Suppressor macrophage treated with lipopolysaccharide for 1 hour (primary cell): ENCODE measurements around the gene ATP2B3.
A peak's percentile ranks its signal among the peaks of the same experiment; 100 is the strongest.

ENCODE experiments used
- DNase-seq, 3 donors: peaks; one replicate each; pipeline ENCODE4 v3.0.0-alpha.2; 2020 to 2022

Gene ATP2B3

DNA sequence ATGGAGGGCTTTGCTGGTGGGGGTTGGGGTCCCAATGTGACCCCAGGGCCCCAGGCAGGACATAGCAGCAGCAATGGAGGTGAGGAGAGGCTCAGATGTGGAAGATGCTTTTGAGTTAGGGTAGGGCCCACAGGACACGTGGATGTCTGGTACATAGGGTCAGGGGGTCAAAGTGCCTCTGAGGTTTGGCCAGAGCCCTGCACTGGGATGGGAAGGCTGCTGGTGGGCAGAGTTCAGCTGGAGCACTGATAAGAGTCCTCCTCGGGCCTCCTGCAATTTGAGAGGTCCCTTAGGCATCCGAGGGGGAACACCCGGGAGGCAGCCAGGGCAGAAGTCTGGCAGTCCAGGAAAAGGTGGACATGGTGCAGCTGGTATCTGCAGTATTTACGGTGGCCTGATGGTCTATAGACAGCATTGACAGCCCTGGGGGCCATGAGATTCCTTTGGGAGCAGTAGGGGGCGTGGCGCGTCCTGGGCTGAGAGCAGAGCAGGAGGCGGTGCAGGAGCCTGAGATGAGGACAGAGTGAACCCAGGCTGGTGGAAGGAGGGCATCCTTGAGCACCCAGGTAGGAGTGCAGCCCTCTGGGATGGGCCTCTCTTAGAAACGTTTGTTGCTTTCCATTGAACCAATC, 58.9 kb downstream of the ATP2B3 start:
- DNase-seq = no peak

- DNase-seq = no peak
Measured at GRCh38 chrX:153576961-153577360, 59.5 kb downstream of the ATP2B3 start.

DNA sequence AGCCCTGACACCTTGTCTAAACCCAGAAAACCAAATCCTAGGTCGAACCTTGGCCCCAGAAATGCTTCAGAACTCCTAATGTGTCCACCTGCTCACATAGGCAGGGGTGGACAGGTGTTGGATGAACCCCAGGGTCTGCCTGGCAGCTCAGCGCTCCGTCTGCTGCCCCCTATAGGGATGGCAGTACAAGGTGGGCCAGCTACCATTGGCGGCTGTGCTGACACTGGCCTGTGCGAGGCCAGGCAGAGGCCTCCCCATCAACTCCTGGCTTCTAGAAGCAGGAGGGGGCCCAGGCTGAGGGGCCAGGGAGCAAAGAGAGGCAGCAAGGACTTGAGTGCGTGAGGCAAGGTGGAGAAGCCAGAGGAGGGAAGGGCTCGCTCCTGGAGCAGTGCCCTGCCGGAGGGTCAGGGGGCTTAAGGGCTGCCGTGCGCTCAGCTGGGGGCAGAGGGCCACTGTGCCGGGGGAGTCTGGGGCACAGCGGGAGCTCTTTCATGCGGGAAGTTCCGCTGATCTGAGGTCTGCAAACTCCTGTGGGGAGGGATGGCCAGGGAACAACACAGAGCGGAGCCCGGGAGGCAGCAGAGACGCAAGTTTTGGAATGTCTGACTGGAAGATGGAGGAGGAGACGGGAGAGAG, 60.9 kb downstream of the ATP2B3 start:
- no peak for DNase-seq

- DNase-seq = no peak
Measured at GRCh38 chrX:153578889-153579288, 61.4 kb downstream of the ATP2B3 start.

DNA sequence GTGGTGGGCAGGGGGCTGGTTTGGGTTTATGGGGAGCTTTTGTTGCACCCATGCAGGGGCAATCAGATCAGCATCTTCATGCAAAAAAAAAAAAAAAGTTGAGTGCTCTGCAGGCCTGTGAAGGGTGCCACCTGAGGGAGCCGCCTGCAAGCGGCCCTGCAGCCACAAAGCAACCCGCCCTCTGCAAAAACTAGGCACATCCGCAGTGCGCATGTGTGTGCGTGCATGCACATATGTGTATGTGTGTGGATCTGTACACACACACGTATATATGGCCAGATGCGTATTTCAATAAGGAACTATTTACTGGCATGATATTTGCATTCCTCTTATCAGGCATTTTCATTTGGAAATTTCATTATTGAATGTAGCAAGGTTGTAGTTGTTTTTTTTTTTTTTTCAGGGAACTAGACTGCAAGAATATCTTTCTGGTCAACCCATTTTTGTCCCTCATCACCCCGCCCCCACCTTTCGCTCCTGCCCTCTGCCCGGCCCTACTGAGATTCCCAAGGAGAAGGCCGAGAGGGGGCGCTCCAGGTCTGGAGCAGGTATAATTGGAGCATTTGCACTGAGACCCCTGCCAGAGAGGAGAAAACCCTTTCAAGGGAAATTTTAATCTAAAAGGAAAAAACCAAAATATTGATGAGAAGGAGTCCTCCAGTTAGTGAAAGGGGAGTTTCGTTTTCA, 63.4 kb downstream of the ATP2B3 start:
- DNase-seq = no peak

GRCh38 chrX:153582896-153583295, 65.5 kb downstream of the ATP2B3 start:
- DNase-seq = peak; percentile 71 to 85 (median 74)

DNA sequence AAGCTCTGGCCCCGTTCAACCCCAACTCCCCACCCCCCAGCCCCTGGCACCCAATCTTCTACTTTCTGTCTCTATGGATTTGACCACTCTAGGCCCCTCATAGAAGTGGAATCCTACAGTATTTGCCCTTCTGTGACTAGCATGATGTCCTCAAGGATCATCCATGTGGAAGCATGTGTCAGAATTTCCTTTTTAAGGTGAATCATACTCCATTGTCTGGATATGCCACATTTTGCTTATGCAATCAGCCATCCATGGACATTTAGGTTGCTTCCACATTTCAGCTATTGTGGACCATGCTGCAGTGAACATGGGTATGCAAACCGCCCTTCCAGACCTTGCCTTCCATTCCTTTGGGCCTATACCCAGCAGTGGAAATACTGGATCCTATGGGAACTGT, 66.0 kb downstream of the ATP2B3 start:
- DNase-seq = no peak

- DNase-seq = no peak
Measured at GRCh38 chrX:153585827-153586226, 68.4 kb downstream of the ATP2B3 start.

DNA sequence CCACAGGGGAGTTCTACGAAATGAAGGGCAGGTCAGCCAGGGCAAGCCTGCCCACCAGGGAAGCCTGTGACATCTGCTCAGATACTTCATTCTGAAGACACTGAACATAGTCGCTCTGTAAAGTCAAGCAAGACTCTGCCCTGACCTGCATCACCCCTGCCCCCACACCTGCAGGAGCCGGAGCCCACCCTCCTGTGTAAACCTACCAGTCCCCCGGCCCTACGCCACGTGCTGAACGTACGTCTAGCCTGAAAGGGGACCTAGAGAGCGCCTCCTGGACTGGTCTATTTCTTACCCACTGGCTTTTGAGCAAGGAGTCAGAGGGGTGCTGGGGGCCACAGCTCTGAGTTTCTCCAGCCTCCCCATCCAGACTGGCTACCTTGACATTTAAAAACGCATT, 69.9 kb downstream of the ATP2B3 start:
- DNase-seq = no peak

DNA sequence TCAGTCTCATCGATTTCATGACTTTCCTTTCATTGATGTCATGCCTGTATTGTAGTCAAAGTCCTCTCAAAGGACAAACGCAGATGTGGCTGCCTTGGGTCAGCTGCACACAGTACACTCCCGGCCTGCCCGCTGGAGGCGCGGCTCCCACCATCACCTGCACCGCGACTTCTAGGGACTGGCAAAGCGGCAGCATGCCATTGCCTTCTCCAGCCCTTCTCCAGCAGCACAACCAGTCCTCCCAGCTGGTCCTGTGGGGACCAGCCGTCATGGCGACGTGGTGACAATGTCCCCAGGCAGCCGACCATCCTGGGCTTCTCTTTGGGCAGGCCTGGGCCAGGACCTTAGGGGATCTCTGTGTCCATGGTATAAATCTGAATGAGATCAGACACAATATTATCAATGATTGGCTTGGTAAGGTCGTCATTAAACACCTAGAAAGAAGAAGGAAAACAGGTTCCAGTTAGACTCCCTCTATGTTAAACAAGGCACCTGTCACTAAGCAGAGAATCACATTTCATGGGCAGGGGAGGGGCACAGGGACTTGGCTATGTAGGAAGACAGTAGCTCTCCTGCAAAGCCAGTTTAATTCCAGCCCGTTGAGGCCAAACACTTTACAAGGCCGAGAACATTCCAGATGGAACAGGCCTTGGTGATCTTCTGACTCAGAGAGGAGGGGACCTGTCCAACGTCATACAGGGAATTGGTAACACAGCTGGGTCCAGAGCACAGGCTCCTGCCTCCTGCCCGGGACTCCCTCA, 70.8 kb downstream of the ATP2B3 start:
- no peak for DNase-seq

- DNase-seq = no peak
Measured at GRCh38 chrX:153588782-153589446, 71.5 kb downstream of the ATP2B3 start.

DNA sequence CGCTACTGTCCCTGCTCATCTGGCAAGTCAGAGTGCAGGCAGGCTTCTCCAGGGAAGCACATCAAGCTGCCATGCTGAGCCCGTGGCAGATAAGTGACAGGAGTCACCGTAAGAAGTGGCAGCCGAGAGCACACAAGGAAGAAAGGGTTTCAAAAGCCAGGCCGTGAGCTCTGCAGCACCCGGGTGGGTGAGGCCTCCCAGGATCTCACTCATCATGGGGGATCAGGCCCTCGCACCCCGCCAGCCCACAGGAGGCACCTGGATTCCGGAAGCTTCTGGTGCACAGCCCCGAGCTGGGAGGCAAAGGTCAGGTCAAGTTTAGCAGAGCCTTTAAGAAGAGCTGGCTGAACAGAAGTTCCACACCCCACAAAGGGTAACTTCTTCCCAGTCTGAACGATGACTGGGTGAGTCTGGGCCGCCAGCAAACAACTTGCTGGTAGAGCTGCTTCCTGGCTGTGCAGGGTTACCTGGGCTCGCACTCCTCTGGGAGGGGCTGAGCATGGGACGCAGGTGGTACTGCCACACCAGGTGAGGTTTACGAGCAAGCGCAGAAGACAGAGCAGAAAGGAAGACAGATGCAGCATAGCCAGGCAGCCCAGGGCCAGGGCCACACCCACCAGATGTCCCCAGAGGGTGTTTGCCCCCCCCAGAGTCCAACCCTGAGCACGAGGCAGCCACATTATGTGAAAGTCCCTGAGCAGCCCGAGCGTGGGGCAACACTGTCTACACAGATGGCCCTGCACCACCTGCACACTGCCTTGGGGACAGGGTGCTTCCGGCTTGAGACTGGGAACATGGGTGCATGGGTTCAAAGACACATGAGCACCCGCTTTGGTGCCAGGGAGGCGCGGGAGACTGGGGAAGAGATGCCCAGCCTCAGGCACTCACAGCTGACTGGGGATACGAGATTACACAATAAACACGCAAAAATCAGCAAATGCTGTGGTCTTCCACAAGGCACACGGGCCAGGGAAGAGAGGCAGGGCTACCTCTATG, 73.8 kb downstream of the ATP2B3 start:
- no peak for DNase-seq

- no peak for DNase-seq
Measured at GRCh38 chrX:153592091-153592833, 74.8 kb downstream of the ATP2B3 start.

DNA sequence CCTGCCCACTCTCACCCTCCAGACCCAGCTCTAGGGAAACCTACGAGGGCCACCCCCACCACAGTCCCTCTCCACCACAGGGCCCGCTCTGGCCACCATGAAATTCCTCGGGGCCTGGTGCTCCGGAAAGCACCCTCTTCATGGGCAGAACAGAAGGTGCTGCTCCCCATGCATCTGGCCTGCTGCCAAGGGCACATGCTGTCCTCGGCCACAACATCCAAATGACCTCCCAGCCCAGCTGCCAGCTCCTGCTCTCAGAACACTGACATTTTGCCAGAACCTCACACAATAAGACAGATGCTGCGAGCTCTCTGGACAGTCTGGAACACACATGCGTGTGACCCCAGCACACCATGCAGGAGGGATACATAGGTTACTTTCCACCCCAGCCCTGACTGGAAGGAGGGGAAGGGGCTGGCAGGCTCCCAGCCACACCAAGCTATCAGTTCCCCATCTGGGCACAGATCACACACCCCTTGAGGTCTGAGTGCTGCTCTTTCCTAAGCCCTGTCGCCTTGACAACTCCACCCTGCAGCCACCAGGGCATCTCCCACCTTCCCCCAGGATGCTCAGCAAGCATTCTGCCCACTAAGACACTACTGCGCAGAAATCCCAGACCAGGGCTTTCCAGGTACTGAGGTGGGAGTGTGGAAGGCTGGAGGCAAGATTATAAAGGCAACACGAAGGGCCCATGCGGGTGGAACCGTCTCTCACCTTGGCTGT, 75.7 kb downstream of the ATP2B3 start:
- DNase-seq = no peak

- DNase-seq = no peak
Measured at GRCh38 chrX:153593811-153594500, 76.5 kb downstream of the ATP2B3 start.

DNA sequence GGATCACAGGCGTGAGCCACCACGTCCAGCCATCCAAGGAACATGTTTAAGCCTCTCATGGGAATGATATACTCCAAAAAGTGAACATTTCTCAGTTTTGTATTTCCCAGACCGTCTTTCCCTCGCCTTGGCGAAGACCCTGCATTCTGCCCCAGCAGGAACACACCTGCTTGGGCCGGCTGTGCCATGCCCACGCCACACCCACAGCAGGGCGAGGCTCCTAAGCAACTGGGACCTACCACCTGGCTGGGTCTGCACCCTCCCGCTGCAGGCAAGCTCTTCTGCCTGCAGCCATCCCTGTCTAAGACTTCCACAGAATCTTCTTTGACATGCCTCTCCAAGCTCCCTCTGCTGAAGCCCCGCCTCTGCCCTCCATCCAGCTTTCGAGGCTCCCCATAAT, 77.9 kb downstream of the ATP2B3 start:
- no peak for DNase-seq

DNA sequence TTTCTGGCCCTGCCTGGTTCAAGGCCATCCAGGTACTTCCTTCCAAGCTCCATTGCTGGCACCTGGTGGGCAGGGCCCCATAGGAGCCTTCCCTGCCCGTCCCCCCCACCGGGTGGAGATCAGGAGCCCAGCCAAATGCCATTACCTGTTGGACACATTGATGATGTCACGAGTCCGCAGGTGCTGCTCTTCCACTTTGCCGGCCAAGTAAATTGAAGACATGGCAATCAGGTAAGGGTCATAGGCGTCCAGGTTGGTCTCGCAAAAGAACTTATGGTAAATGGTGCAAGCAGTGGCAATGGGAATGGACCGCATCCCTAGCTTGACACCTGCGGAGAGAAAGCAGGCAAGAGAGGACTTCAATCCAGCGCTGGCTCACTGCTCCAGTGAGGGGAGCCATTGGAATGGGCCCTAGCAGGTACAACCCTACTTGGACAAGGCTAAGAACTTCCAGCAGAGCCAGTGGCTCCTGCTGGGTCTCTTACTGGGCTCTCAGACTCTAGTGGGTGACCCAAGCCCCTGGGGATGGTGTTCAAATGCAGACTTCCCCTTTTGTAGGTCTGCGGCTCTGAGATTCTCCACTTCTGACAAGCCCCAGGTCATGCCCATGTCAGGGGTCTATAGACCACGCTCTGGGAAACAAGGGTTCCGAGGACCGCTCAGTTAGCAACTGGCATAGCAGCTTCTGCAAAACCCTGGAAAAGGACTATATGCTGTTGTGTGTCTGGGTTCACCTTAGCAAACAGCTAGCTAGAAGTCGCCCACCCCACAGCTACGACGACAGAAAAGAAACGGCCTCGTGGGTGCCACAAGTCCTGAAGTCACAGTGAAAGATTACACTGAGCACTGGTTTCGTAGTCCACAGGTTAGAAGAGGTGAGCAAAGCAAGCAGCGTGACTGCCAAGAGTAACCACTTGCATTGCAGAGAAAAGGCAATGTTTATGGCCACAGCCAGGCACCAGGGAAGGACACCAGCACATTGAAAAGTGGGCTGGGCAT, 78.7 kb downstream of the ATP2B3 start:
- DNase-seq = no peak
